ENCODE measurements around the gene SNPH.

The SNPH gene

DNA sequence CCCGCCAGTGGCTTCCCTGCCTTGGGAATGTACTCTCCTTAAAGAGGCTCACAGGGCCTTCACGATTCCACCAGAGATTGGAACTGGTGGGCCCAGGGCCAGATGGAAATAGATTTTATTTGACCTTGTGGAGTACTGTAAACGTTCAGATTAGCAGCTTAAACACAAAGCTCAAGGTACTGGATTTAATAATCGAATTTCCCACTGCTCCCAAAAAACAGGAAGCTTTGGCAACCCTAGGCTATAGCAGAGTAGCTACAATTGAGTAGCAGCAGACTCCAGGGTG lies 55.5 kb downstream of the SNPH start:
- Mint-ChIP-seq H3K27ac (no peak overlapping the region), H3K9me3 (no peaks in the 10 kb centered on the region), H3K27me3 (no peaks in the 10 kb centered on the region), H3K4me3 (no peak overlapping the region), H3K36me3 (no peaks in the 10 kb centered on the region), H3K4me1 (no peaks in the 10 kb centered on the region)

DNA sequence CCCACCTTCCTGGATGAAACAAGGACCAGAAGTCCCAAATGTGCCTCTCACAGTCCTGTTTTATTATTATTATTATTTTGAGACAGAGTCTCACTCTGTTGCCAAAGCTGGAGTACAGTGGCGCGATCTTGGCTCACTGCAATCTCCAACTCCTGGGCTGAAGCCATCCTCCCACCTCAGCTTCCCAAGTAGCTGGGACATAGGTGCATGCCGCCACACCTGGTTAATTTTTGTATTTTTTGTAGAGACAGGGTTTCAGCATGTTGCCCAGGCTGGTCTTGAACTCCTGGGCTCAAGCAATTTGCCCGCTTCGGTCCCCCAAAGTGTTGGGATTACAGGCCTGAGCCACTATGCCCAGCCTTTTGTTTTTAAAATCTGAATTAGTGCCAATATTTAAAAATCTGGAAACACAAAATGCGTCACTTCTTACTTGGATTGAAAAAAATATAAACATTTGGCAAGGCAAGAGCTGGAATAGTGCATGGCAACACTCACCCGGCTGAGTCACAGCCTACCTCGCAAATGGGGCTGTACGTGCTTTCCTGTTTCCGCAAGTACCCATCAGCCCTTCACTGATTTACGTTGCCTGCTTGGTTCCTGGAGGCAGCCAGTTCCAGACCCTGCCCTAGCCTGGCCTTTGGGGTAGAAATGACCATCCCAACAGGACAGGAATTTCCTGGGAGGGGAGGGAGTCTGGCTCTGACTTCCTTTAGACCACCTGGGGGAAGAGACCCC lies 56.6 kb downstream of the SNPH start:
- no peaks in the 10 kb centered on the region for H3K9me3 Mint-ChIP-seq
- H3K27ac Mint-ChIP-seq: peak overlapping the region; percentile 46
- no peaks in the 10 kb centered on the region for H3K4me1 Mint-ChIP-seq
- no peaks in the 10 kb centered on the region for H3K36me3 Mint-ChIP-seq
- H3K4me3 Mint-ChIP-seq: peak overlapping the region; percentile 8
- H3K27me3 Mint-ChIP-seq: no peaks in the 10 kb centered on the region

DNA sequence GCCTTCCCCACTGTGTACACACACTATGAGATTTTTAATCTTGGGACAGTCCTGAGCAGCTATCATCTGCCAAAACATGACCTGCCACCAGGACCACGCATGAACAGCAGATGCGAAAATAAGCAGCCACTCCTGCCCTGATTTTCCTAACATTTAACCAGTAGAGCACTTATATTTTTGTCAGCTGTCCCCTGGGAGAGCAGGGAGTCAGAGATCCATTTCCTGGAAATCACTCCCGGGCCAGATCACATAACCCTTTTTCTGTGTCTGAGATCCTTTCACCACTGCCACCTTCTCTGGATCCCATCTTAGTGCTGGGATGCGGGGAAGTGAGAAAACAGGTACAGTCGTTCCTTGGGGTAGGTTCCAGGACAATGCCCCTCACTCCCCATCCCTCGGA lies 57.2 kb downstream of the SNPH start:
- H3K27ac Mint-ChIP-seq: peak overlapping the region; percentile 46
- H3K36me3 Mint-ChIP-seq: no peaks in the 10 kb centered on the region
- no peaks in the 10 kb centered on the region for H3K4me1 Mint-ChIP-seq
- H3K4me3 Mint-ChIP-seq: peak overlapping the region; percentile 8
- H3K9me3 Mint-ChIP-seq: no peaks in the 10 kb centered on the region
- no peaks in the 10 kb centered on the region for H3K27me3 Mint-ChIP-seq

- Mint-ChIP-seq H3K27ac (no peak overlapping the region), H3K27me3 (no peaks in the 10 kb centered on the region), H3K4me1 (no peaks in the 10 kb centered on the region), H3K9me3 (no peaks in the 10 kb centered on the region), H3K4me3 (no peak overlapping the region), H3K36me3 (no peaks in the 10 kb centered on the region)
Measured at GRCh38 chr20:1323830-1324597, 57.9 kb downstream of the SNPH start.

DNA sequence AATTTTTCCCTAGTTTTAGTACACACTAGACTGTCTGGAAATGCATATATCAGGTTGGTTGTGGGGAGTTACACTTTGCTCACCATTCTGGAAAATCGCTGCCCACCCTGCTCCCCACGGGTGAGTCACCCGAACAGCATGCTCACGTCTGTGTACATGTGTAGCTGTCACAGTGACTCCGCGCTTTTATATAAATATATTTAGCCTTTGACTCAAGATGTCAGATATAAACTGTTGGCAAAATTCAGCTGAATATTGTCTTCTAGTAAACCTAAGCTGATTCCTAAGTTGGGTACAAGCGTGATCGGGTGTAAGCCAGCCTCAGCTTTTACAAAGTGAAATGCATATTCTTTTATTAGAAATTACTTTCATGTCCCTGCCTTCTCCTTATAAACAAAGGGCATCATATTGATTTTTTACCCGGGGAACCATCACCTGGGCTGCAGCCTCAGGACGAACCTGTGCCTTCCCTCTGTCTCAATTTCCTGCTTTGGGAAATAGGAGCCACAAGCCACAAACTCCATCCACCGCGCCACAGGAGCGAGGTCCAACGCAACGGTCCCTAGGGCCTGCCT lies 58.6 kb downstream of the SNPH start:
- H3K27me3 Mint-ChIP-seq: no peaks in the 10 kb centered on the region
- H3K4me3 Mint-ChIP-seq: no peak overlapping the region
- no peaks in the 10 kb centered on the region for H3K9me3 Mint-ChIP-seq
- H3K4me1 Mint-ChIP-seq: no peaks in the 10 kb centered on the region
- H3K27ac Mint-ChIP-seq: no peak overlapping the region
- no peaks in the 10 kb centered on the region for H3K36me3 Mint-ChIP-seq

GRCh38 chr20:1325173-1326030 lies 59.3 kb downstream of the SNPH start:
- Mint-ChIP-seq H3K9me3 (no peaks in the 10 kb centered on the region), H3K4me3 (no peak overlapping the region), H3K27me3 (no peaks in the 10 kb centered on the region), H3K27ac (no peak overlapping the region), H3K36me3 (no peaks in the 10 kb centered on the region), H3K4me1 (no peaks in the 10 kb centered on the region)

DNA sequence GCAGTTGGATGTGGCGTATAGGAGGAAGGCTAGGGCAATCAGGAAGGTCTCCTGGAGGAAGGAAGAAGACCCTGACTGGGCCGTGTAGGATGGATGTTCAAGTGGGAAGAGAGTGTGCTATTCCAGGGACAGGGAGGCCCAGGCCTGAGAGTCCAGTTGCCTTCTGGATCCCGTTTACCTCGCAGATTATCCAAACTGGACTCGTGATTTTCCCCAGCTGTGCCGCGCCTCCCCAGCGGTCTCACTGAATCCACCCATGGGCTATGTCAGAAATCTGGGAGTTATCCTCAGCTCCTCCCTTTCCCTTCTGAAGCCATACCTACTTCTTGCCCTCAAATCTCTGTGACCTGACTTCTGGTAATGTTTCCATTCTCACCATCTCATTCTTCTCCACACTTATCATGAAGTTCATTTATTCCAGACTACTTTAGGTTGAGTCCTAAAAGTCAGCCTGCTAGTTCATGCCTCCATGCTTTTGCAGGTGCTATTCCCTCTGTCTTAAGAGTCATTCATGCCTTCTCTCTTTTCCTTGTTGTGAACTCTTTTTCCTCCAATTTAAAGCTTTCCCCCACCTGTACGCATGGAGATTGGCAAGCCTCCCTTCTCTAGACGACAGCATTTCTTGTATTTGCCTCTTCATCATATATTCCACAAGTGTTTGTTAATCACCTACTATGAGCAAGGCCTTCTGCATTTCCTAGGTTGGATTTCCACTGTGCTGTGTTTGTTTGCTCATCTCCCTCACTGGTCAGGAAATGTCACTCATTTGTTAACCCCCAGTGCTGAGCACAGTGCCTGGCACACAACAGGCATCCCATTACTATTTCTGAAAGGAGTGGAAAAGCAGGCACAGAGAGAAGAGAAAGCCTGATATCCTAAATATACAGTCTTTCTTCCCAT lies 60.2 kb downstream of the SNPH start:
- H3K36me3 Mint-ChIP-seq: peaks cover 1% of the 10 kb centered on the region
- no peaks in the 10 kb centered on the region for H3K4me1 Mint-ChIP-seq
- no peaks in the 10 kb centered on the region for H3K9me3 Mint-ChIP-seq
- no peaks in the 10 kb centered on the region for H3K27me3 Mint-ChIP-seq
- no peak overlapping the region for H3K4me3 Mint-ChIP-seq
- no peak overlapping the region for H3K27ac Mint-ChIP-seq

GRCh38 chr20:1327241-1327653 lies 61.2 kb downstream of the SNPH start:
- peak overlapping the region; percentile 95 for H3K27ac Mint-ChIP-seq
- no peak overlapping the region for H3K4me3 Mint-ChIP-seq
- no peaks in the 10 kb centered on the region for H3K27me3 Mint-ChIP-seq
- H3K4me1 Mint-ChIP-seq: peaks cover 7% of the 10 kb centered on the region
- H3K36me3 Mint-ChIP-seq: peaks cover 2% of the 10 kb centered on the region
- no peaks in the 10 kb centered on the region for H3K9me3 Mint-ChIP-seq

DNA sequence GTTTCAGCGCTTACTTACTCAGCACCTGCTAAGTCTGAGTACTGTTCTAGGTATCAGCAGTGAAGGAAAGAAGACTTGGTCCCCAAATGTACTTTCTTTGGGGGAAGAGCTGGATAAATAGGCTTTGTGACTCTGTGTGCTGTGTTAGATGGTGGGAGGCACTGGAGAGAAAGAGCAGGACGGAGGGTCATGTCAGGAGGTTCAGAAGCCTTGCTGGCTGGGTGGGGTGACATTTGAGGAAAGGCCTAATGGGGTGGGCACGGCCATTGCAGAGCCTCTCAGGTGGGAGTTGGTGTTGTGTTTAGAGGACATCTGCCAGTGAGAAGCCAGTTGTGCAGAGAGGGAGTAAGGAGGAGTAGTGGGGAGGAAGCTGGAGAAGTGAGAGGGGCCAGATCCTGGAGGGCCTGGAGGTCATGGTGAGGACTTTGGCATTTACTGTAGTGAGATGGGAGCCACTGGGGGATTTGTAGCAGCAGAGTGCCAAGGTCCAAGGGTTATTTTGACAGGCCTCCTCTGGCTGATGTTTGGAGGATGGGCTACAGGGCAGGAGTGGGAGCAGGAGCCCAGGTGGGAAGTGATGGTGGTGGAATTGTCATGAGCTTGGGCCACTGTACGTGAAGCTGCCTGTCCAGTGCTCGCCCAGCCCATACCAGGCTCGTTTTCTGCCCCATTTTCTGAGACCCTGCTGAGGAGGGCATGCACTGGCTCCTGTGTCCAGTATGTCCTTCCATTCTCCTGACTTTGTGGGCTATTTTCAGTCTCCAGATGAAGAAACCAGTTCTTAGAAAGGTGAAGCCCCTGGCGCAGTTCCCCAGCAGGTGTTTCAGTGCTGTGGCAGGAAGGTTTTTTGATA lies 62.0 kb downstream of the SNPH start:
- Mint-ChIP-seq H3K36me3 (peaks cover 2% of the 10 kb centered on the region), H3K4me3 (no peak overlapping the region), H3K27me3 (no peaks in the 10 kb centered on the region), H3K4me1 (peaks cover 15% of the 10 kb centered on the region), H3K27ac (peak overlapping the region; percentile 95), H3K9me3 (no peaks in the 10 kb centered on the region)

- Mint-ChIP-seq H3K27ac (peak within 1 kb of the TSS; percentile 95), H3K4me3 (peak within 1 kb of the TSS; percentile 68), H3K9me3 (no peaks in the 10 kb centered on the region), H3K4me1 (peaks cover 15% of the 10 kb centered on the region), H3K27me3 (no peaks in the 10 kb centered on the region), H3K36me3 (peaks cover 2% of the 10 kb centered on the region)
Measured at GRCh38 chr20:1328680-1329330, 62.7 kb downstream of the SNPH start, which contains the start of gene SDCBP2. Gene SDCBP2 (minus strand): TSS chr20:1329139. CDS start chr20:1320416, 8,723 bp downstream.

DNA sequence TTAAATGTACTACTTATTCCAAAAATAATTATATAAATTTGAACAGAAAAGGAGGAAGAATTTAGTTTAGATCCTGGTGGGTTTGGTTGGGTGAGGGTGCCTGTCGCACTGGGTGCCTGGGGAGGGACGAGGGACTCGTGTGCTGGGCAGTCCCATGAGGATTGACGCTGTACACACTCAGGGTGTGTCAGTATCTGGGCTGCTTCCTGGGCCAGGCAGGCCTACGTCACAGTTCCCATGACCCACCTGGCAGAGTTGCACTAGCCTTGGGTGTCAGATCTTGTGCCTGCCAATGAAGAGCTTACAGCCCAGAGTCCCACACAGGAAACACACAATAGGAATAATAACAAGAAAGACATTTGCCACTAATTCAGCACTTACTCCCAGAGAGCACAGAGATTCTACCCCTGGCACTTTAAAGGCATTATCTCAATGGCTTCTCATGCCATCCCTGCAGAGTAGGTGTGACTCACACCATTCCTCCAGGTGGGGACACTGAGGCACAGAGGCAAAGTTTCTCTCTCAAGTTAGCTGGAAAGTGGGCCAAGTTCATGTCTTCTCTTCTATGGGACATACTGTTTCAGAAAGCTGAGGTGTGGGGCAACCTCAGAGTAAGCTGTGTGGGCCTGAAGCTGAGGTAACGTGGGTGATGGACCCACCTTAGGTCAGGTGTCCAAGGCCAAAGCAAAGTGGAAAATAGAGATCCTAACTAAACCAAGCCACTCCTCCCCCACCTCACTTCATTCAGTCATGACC lies 64.2 kb downstream of the SNPH start:
- Mint-ChIP-seq H3K27me3 (no peaks in the 10 kb centered on the region), H3K36me3 (peaks cover 2% of the 10 kb centered on the region), H3K4me3 (peak overlapping the region; percentile 27), H3K27ac (peak overlapping the region; percentile 95), H3K9me3 (no peaks in the 10 kb centered on the region), H3K4me1 (peaks cover 15% of the 10 kb centered on the region)

- Mint-ChIP-seq H3K27ac (peak overlapping the region; percentile 88), H3K9me3 (no peaks in the 10 kb centered on the region), H3K4me1 (peaks cover 19% of the 10 kb centered on the region), H3K4me3 (no peak overlapping the region), H3K27me3 (no peaks in the 10 kb centered on the region), H3K36me3 (peaks cover 2% of the 10 kb centered on the region)
Measured at GRCh38 chr20:1331101-1331500, 65.0 kb downstream of the SNPH start.

DNA sequence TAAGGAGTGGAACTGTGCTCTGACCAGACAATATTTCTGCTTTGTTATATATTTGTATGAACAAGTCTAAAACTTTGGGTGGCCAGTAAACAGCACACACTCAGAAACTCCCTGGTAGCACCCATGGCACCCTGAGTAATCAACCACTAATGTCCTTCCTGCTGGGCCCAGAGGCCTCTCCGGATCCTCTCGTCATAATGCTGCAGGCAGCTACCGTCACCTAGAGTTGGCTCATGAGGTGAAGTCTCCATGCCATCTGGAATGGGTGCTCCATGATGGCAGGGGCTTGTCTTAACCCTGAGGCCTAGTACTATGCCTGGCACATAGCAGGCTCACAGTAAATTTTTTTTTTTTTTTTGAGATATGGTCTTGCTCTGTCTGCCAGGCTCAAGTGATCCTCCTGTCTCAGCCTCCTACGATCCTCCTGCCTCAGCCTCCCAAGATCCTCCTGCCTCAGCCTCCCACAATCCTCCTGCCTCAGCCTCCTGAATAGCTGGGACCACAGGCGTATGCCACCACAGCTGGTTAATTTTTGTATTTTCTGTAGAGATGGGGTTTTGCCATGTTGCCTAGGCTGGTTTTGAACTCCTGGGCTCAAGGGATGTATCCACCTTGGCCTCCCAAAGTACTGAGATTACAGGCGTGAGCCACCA lies 65.8 kb downstream of the SNPH start:
- H3K27ac Mint-ChIP-seq: peak overlapping the region; percentile 88
- H3K27me3 Mint-ChIP-seq: no peaks in the 10 kb centered on the region
- H3K9me3 Mint-ChIP-seq: no peaks in the 10 kb centered on the region
- peaks cover 27% of the 10 kb centered on the region for H3K4me1 Mint-ChIP-seq
- no peak overlapping the region for H3K4me3 Mint-ChIP-seq
- H3K36me3 Mint-ChIP-seq: peaks cover 2% of the 10 kb centered on the region

All from activated naive CD4-positive, alpha-beta T cell treated with anti-CD3 and anti-CD28 coated beads, Interleukin-2, amount 50 U/mL, for 24 hours (primary cell).